Fibroblast of mammary gland (primary cell): Measurements from ENCODE around the gene ATP4A.

Source experiments
- DNase-seq: peaks from one replicate; pipeline ENCODE4 v3.0.0-alpha.2; 2010; ENCODE audit warnings: low read depth
- H3K4me3 ChIP-seq: 2 replicates; pipeline ENCODE4 v1.5.1; 2011; ENCODE audit warnings: low read depth, mild to moderate bottlenecking, low read length, moderate library complexity; ENCODE audit not compliant: control insufficient read depth
- CTCF ChIP-seq: conservative IDR thresholded peaks from 2 replicates; pipeline ENCODE4 v1.5.1; 2011; ENCODE audit warnings: low read depth, low read length, inconsistent platforms; ENCODE audit not compliant: control insufficient read depth, insufficient read depth

ATP4A gene

GRCh38 chr19:35533822-35534392, 29.6 kb downstream of the ATP4A start:
- TF ChIP-seq CTCF = no peak
- DNase-seq = peak; percentile 41
- H3K4me3 ChIP-seq = no peak overlapping the region

- H3K4me3 ChIP-seq = no peak within 1 kb of the TSS
These were observed 30.1 kb downstream of the ATP4A start, which contains the start of gene GAPDHS for GRCh38 chr19:35533201-35533821. Gene GAPDHS (plus strand): TSS chr19:35533456. CDS start chr19:35533528, 72 bp downstream.

GRCh38 chr19:35531291-35531690, 32.2 kb downstream of the ATP4A start:
- no peak for DNase-seq
- no peak overlapping the region for H3K4me3 ChIP-seq
- no peak for TF ChIP-seq CTCF

More at GRCh38 chr19:35533201-35533821, 30.1 kb downstream of the ATP4A start, which contains the start of gene GAPDHS:
- no peak for DNase-seq
- TF ChIP-seq CTCF = no peak

GRCh38 chr19:35529241-35530218, 33.9 kb downstream of the ATP4A start:
- no peak for TF ChIP-seq CTCF
- no peak overlapping the region for H3K4me3 ChIP-seq
- DNase-seq = no peak

- TF ChIP-seq CTCF = no peak
- DNase-seq = peak; percentile 93
- no peak within 1 kb of the TSS for H3K4me3 ChIP-seq
These were observed 35.0 kb downstream of the ATP4A start, which contains the start of gene SBSN for GRCh38 chr19:35528218-35529038. Gene SBSN (minus strand): TSS chr19:35528311. CDS start chr19:35528281, 30 bp downstream.

GRCh38 chr19:35525873-35526272, 37.6 kb downstream of the ATP4A start:
- DNase-seq = no peak
- no peak for TF ChIP-seq CTCF
- H3K4me3 ChIP-seq = no peak overlapping the region
